GM13977 (cell line): ENCODE results near the gene BLACAT1.

ENCODE experiments used
- DNase-seq: peaks from one replicate; pipeline ENCODE4 v3.0.0; 2012; ENCODE audit warnings: low spot score
- CTCF ChIP-seq: IDR thresholded peaks from 2 replicates; pipeline ENCODE4 v1.5.1; 2012; ENCODE audit warnings: mild to moderate bottlenecking, control low read depth; ENCODE audit not compliant: insufficient read depth; ENCODE audit errors: extremely low read depth, missing control alignments
- in situ Hi-C: fragments of 300-500 bp; cut with MboI; formaldehyde crosslinking; loops from one replicate; pipeline ENCODE4 v1.12.0; 2022; ENCODE audit warnings: low sequenced_read_pairs, low pct_unique_long_range_greater_than_20kb, mixed read lengths, inconsistent platforms; ENCODE audit not compliant: unreplicated experiment

BLACAT1 gene

GRCh38 chr1:205477759-205478247, 22.0 kb upstream of the BLACAT1 start:
- no peak for DNase-seq
- no peak for TF ChIP-seq CTCF
- in situ Hi-C loops, result no loop called here

- in situ Hi-C loops, result no loop called here
- TF ChIP-seq CTCF, result no peak
- no peak for DNase-seq
These were observed 21.4 kb upstream of the BLACAT1 start for GRCh38 chr1:205477121-205477758.

- in situ Hi-C loops, result no loop called here
- DNase-seq, result no peak
- no peak for TF ChIP-seq CTCF
These were observed 20.8 kb upstream of the BLACAT1 start for GRCh38 chr1:205476648-205477047.

- TF ChIP-seq CTCF, result no peak
- in situ Hi-C loops, result no loop called here
- no peak for DNase-seq
These were observed 20.0 kb upstream of the BLACAT1 start for GRCh38 chr1:205475855-205476254.

- TF ChIP-seq CTCF, result no peak
- DNase-seq, result no peak
- in situ Hi-C loops, result no loop called here
These were observed 18.7 kb upstream of the BLACAT1 start for GRCh38 chr1:205474571-205474970.

- no peak for DNase-seq
- in situ Hi-C loops, result no loop called here
- TF ChIP-seq CTCF, result no peak
These were observed 18.1 kb upstream of the BLACAT1 start for GRCh38 chr1:205473966-205474365.
